ENCODE data around the gene RGS5.

GRCh38 chr1:163147019-163147418 is 55.7 kb downstream of the RGS5 start:
- no peak for TF ChIP-seq CTCF (IDR thresholded peaks at IDR 0.05; ENCODE audit: low read depth, low read length, poor library complexity, severe bottlenecking)
- no peak for TF ChIP-seq EZH2phosphoT487 (IDR thresholded peaks at IDR 0.05; ENCODE audit: borderline replicate concordance, low read length)
